Stimulated activated CD4-positive, alpha-beta T cell treated with anti-CD3 and anti-CD28 coated beads, Interleukin-4, amount 100 ng/mL, for 4 hours (primary cell): Measurements from ENCODE around the gene ING3.
A peak's percentile ranks its signal among the peaks of the same experiment; 100 is the strongest.

ENCODE experiments used
- DNase-seq, 2 experiments: peaks; one replicate each; pipeline ENCODE4 v3.0.0-alpha.2; 2020

The ING3 gene

DNA sequence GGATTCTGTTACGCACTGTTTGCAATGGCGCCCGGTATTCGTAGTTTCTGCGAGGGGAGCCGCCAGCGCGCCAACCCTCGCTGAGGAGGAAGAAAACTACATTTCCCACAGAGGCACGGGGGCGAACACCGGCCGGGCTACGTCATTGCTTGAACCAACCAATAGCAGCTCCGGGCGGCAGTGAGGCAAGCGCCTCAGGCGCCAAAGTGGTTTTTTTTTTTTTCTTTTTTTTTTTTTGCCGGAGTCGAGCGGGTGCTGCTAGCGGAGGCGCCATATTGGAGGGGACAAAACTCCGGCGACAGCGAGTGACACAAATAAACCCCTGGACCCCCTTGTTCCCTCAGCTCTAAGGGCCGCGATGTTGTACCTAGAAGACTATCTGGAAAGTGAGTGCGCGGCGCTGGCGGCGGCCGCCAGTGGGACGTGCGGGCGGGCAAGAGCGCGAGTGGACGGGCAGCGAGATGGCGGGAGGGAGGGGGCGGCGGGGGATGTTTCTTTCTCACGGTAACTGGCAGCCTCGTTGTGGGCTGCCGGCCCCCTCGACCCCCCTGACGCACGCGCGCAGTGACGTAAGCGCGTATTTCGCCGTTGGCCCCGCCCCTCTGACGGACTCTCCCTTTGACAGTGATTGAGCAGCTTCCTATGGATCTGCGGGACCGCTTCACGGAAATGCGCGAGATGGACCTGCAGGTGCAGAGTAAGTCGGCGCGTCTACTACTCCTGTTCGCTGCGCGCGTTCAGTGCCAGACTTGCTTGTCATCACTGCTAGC, at the start of gene ING3:
Gene ING3 (plus strand): TSS at position 239 of the 770 bp plus-strand sequence. CDS start 120 bp downstream, at position 359.
- peak; percentile 96 to 97 for DNase-seq

GRCh38 chr7:120915314-120916105, 35.1 kb upstream of the ING3 start:
- DNase-seq = no peak

GRCh38 chr7:120916121-120916520, 34.5 kb upstream of the ING3 start:
- no peak for DNase-seq

DNA sequence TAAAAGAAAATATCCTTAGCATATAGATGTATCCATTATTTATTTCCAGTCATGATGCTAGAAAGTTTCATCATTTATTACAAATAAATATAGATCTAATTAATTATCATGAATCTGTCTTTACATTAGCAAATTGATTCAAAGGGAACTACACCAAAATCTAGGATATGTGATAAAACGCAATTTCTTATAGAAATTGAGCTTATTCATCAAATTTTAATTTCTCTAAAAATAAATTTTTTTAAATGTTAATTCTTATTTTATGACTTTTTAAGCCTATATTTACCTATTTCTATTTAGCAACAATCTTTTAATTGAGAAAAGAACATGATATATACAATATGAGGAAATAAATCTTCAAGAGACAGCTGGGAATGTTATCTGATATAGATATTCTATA, 34.0 kb upstream of the ING3 start:
- DNase-seq = no peak

DNA sequence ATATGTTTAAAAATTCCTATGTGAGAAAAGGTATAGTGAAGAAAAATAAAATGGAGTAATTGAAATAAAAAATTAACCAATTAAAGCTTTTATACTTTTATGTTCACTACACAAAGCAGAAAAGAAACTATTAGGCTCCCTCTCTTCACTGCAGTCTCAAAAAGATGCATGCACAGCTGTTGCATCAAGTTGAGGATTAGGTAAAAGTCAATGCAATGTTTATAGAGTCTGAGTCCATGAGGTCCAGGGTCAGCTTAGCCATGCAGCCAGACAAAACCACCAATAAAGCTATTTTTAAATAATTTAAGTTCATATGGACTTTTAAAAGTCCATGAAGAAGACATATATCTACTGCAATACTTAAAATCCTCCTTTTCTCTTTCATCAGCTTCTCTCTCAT, 31.1 kb upstream of the ING3 start:
- no peak for DNase-seq

GRCh38 chr7:120920034-120920433, 30.5 kb upstream of the ING3 start:
- no peak for DNase-seq

DNA sequence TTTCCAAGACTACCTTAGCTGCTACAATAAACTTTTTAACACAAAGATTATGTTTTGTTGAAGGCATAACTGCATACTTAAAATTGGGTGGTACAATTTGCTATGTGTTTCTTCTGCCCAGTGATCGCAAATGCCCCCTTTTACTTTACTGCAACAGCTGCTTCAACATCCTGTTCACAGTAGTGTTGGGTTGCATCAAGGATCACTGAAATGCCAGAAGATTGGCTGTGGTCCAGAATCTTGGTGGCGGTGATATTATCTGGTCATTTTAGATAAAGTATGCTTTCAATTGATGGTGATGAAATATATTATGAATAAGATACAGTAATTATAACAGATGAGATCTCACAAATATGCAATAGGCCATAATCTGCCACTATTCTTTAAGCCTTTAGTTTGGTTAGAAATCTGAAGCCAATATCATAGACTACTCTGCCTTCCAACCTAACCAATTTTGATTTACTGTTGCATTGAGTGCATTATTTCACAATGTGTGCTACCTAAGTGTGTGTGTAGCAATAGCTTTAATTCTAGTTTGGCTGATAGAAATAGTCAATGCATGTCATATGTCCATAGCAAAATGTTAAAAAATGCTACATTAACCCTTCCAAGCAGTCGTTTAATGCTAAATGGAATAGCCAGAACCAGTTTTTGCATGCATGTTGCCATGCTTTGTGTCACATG, 29.8 kb upstream of the ING3 start:
- DNase-seq = no peak

- DNase-seq = no peak
Observed at GRCh38 chr7:120924837-120925236, 25.7 kb upstream of the ING3 start.

DNA sequence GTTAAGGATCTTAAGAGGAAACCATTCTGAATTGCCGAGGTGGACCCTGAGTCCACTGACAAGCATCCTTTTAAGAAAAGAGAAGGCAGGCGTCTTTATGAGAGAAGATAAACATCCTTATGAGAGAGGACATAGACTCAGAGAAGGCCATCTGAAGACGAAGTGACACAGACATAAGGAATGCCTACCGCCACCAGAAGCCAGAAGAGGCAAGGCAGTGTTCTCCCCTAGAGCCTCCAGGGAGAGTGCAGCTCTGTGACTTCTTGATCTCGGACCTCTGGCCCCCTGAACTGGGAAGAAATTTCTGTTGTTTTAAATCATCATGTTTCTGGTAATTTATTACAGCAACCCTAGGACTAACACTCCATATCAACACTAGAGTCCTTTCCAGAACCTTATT, 25.2 kb upstream of the ING3 start:
- DNase-seq = no peak

DNA sequence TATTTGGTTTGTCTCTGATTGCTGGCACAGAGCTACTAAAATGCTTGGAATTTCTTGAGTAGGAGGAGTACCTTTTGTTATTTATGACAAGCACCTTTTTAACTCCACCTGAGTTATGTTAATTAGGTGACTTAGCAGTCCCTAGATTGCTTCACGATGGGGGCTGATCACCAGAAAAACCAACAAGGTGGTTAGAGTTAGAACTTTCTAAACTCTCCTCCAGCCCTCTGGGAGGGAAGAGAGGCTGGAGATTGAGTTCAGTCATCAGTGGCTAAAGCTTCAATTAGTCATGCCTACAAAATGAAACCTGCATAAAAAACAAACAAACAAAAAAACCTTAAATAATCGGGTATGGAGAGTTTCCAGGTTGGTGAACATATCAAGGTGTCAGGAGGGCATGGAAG, 23.6 kb upstream of the ING3 start:
- no peak for DNase-seq

DNA sequence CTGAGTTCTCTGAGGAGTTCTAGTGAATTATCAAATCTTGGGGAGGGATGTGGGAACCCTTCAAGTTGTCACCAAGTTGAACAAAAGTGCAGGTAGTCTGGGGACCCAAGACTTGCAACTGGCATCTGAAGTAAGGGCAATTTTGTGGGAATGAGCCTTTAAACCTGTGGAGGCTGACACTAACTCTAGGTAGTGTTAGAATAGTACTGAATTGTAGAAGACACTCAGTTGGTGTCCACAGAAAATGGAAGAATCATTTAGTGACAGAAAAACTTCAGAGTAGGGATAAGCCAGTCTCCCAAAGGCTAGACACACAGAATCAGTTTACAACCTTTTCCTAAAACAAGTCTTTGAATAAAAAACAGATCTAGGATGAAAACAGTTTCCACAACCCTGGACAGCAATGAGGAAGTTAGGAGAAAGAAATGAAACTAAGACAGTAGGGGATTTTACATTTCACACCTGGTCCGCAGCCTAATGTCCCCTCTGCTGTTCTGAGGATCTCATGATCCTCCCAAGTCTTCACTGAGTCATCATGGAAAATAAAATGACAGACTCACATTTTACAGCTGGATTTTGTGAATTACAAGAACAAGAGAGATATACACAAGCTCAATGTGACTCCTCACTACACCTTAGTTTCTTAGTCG, 23.0 kb upstream of the ING3 start:
- no peak for DNase-seq

GRCh38 chr7:120931243-120931642, 19.3 kb upstream of the ING3 start:
- DNase-seq = no peak

- DNase-seq = no peak
Observed at GRCh38 chr7:120933475-120933874, 17.1 kb upstream of the ING3 start.

DNA sequence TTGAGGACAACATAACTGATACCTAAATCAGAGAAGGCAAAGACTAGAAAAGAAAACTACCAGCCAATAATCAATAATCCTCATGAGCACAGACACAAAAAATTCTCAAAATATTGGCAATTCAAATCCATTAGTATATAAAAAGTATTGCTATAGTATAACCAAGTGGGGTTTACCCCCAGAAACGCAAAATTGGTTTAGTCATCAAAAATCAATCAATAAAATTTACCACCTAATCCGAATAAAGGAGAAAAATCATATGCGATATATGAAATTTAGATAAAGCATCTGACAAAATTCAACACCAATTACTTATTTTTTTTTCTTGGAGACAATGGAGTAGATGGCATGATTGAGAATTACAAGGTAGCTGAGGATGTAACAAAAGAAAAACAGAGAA, 11.2 kb upstream of the ING3 start:
- DNase-seq = no peak

- DNase-seq = no peak
Observed at GRCh38 chr7:120941064-120941463, 9.5 kb upstream of the ING3 start.

DNA sequence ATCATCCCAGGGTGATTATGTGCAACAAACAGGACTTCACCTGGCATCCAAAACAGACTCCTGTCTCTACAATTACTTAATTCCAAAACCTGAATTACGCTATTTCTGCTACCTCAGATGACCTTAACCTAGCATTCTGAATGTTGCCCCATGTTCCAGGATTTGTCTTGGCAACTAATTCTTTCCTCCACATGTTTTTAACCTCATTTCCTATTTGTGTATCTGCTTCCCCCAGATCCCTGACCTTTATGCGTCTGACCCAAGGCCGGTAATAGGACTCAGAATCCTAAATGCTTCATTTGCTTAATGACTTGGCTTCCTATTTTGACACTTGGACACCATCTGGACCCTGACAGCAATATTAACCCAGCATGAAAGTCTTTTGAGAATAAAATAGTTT, 8.7 kb upstream of the ING3 start:
- no peak for DNase-seq

GRCh38 chr7:120942861-120943260, 7.7 kb upstream of the ING3 start:
- DNase-seq = no peak

DNA sequence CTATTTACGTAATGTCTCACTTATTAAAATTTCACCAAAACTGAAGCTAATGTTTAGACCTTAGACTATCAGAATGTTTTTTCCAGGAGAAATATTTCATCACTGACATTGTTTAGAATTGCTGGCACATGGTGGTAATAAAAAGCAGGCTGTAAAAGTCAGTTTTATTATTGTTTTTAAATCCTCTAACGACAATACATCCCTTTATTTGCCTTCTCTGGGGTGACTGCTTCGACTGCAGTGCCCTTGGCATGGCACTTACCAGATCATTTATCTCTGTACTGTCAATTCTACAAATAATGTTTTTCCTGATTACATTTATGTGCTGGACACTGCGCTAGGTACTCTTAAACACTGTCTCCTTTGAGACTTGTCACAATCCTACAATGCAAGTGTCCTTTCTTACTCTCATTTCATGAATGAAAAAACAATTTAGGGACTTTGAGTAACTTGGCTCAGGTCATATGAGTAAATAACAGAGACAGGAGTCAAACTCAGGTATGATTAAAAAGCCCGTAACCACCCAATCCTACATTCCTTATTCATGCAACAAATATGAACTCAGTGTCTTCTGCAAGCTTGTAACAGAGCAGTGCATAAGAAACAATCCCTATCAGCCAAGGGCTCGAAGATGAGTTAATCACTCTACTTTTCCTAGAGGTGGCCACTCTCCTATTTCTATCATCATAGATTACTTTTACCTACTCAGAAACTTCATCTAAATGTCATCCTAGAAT, 5.6 kb upstream of the ING3 start:
- no peak for DNase-seq

DNA sequence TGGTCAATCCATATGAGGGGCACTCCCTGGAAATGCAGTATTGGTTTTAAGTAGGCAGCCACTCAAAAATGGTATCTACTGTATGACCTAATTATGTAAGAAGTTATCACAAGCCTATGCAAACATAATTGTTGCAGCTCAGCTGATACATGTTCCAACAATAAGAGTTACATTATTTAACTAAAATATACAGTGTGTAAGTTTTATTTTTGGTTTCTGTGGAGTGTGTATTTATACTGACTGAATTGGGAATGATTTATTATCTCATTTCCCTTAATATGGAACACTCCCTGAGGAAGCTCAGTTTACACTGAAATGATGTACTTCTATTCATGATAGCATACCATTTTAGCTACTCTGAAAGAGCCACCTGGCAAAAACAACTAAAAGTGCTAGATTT, 2.6 kb upstream of the ING3 start:
- no peak for DNase-seq

- no peak for DNase-seq
Observed at GRCh38 chr7:120949393-120949911, 1.1 kb upstream of the ING3 start.

- no peak for DNase-seq
Observed at GRCh38 chr7:120949998-120950538, 509 bp upstream of the ING3 start.

DNA sequence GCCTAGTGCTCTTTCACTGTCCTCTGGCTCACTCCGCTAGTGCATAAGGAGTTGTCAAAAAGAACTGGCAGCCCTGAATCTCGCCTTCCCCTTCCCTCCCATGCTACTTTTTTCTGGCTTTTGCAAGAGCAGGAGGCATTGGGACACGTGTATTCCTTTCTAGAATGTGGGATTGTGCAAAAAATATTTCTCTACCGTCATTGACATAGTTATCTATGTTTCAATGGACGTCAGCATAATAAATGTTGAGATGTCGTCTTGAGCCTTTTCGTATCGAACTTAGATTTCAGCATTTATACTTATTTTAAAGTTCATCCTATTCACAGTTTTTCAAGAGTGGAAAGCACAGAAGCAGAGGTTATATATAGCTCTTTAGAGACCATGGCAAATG, 727 bp downstream of the ING3 start:
- DNase-seq = no peak
